Vagina (tissue), 2 donors: Measurements from ENCODE around the gene DCTN1. TPM values are rescaled to one million over a fixed set of nuclear protein-coding genes. Genes with fewer than 3 reads are reported as not detected.

Source experiments
- DNase-seq, 2 donors: peaks; one replicate each; pipeline ENCODE4 v3.0.0-alpha.2; 2017; ENCODE audit errors: extremely low spot score in 2 of 2
- H3K27ac ChIP-seq: fragments of 200-600 bp; sonication (generic); one replicate; pipeline ENCODE4 v1.5.1; 2019
- H3K27me3 ChIP-seq: fragments of 200-600 bp; sonication (generic); one replicate; pipeline ENCODE4 v1.5.1; 2019
- H3K36me3 ChIP-seq, 2 donors: fragments of 200-600 bp; sonication (generic); one replicate each; pipeline ENCODE4 v1.5.1; 2017 to 2019
- H3K4me1 ChIP-seq: fragments of 200-600 bp; sonication (generic); one replicate; pipeline ENCODE4 v1.5.1; 2019
- H3K4me3 ChIP-seq, 2 donors: fragments of 200-600 bp; sonication (generic); 1 replicate in 1 of 2; 2 replicates in 1 of 2; pipeline ENCODE4 v1.5.1; 2016 to 2019
- H3K9me3 ChIP-seq: fragments of 200-600 bp; sonication (generic); one replicate; pipeline ENCODE4 v1.5.1; 2019
- POLR2A ChIP-seq, 2 donors: fragments of 450-650 bp; IDR thresholded peaks; one replicate each; pipeline ENCODE4 v1.6.1; 2017; ENCODE audit warnings: antibody characterized with exemption in 2 of 2, mild to moderate bottlenecking in 2 of 2, moderate library complexity in 2 of 2
- POLR2AphosphoS5 ChIP-seq, 2 donors: sonication (generic); formaldehyde crosslinking; IDR thresholded peaks; one replicate each; pipeline ENCODE4 v1.9.0; 2017; ENCODE audit warnings: antibody characterized with exemption in 2 of 2, mild to moderate bottlenecking in 2 of 2, low read depth in 1 of 2; ENCODE audit not compliant: insufficient read depth in 1 of 2
- intact Hi-C: fragments of 100-400 bp; cut with DNase I; formaldehyde crosslinking; loops from one replicate; pipeline ENCODE4 v1.15.1; 2023
- total RNA-seq: library from RNA; depleted of rRNA; stranded (reverse); fragments of >200 nt; gene quantifications from one replicate; pipeline ENCODE4 v1.2.3, GENCODE V29; 2016
- TF ChIP-seq, protein P1 (sequence below), 3 experiments: fragments of 450-650 bp in 2 of 3; fragments of 200-600 bp in 1 of 3; sonication (generic) in 1 of 3; IDR thresholded peaks; one replicate each; pipeline ENCODE4 v1.5.1; 2017 to 2019; ENCODE audit warnings: antibody characterized with exemption in 3 of 3, mild to moderate bottlenecking in 2 of 3, moderate library complexity in 2 of 3

DCTN1 gene
- total RNA-seq, 1 donor from 2014 or later, result 95.0 TPM

DNA sequence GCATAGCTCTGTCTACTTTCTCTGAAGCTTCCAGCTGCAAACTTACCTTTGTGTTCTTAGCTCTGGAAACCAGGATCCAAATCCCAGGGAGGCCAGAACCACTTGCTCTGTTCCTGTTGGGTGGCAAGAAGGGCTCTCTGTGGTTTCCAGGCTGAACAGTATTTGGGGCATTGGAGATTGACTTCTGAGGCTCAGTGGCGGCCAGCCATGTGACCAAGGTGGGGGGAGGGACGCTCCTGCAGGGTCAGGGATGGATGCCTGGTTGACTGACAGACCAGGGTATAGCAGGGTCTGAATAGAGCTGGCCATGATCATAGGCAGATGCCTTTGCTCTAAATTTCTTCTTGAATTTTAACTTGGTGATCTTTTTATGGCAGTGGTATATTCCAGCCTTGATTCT, 52.0 kb downstream of the DCTN1 start:
- H3K9me3 ChIP-seq, result no peaks in the 10 kb centered on the region
- TF ChIP-seq POLR2A (IDR thresholded peaks at IDR 0.05) (no peak), POLR2AphosphoS5 (IDR thresholded peaks at IDR 0.05; ENCODE audit: insufficient read depth in 1 of 2, low read depth in 1 of 2) (no peak)
- TF ChIP-seq, protein P1, sequence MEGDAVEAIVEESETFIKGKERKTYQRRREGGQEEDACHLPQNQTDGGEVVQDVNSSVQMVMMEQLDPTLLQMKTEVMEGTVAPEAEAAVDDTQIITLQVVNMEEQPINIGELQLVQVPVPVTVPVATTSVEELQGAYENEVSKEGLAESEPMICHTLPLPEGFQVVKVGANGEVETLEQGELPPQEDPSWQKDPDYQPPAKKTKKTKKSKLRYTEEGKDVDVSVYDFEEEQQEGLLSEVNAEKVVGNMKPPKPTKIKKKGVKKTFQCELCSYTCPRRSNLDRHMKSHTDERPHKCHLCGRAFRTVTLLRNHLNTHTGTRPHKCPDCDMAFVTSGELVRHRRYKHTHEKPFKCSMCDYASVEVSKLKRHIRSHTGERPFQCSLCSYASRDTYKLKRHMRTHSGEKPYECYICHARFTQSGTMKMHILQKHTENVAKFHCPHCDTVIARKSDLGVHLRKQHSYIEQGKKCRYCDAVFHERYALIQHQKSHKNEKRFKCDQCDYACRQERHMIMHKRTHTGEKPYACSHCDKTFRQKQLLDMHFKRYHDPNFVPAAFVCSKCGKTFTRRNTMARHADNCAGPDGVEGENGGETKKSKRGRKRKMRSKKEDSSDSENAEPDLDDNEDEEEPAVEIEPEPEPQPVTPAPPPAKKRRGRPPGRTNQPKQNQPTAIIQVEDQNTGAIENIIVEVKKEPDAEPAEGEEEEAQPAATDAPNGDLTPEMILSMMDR (IDR thresholded peaks at IDR 0.05), result no peak
- DNase-seq, result no peak
- intact Hi-C loops, result no loop called here
- H3K27ac ChIP-seq, result no peak overlapping the region
- H3K27me3 ChIP-seq, result no peaks in the 10 kb centered on the region
- no peaks in the 10 kb centered on the region for H3K4me1 ChIP-seq
- H3K4me3 ChIP-seq, result no peak overlapping the region
- H3K36me3 ChIP-seq, result no peaks in the 10 kb centered on the region

DNA sequence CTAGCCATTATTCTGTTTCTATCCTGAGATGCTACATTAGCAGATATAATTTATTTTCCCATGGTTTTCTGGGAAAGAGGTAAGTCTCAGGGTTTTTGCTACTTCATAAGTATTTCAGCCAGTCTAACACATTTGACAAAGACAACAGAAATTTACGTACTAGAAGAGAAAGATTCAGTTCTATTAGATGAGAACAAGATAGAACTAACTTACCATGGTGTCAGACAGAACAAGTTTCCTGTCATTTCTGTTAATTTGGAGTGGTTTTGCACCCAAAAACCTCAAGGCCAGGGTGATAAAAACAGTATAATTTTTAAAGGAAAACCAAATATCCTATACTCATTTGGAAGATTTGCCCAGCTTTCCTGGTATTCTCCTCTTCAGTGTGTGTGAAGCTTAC, 52.5 kb downstream of the DCTN1 start:
- no peaks in the 10 kb centered on the region for H3K36me3 ChIP-seq
- TF ChIP-seq POLR2AphosphoS5 (IDR thresholded peaks at IDR 0.05; ENCODE audit: insufficient read depth in 1 of 2, low read depth in 1 of 2) (no peak), POLR2A (IDR thresholded peaks at IDR 0.05) (no peak)
- TF ChIP-seq, protein P1 (IDR thresholded peaks at IDR 0.05), result no peak
- intact Hi-C loops, result no loop called here

DNA sequence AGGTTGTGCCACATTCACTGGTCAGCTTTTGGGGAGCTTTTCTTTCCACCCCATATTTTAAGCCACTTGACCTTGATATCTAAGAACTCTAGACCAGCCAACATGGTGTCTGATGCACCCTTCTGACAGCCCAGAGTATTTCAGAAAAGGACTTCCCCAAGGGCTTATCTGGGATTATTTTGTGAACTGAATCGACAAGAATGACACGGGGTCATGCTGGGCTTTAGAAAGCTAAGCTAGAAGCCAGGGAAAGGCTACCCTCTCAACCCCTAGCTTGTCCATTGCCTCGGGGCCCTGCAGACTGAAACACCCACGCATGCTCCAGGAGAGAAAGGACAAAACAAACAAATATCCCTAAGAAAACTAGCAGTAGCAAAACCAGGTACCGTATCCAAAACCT, 52.9 kb downstream of the DCTN1 start:
- no peaks in the 10 kb centered on the region for H3K4me1 ChIP-seq
- no peak for DNase-seq
- no peaks in the 10 kb centered on the region for H3K9me3 ChIP-seq
- no peak overlapping the region for H3K27ac ChIP-seq
- TF ChIP-seq POLR2A (IDR thresholded peaks at IDR 0.05), result no peak
- TF ChIP-seq, protein P1 (IDR thresholded peaks at IDR 0.05), result no peak
- no peak for TF ChIP-seq POLR2AphosphoS5 (IDR thresholded peaks at IDR 0.05; ENCODE audit: insufficient read depth in 1 of 2, low read depth in 1 of 2)
- intact Hi-C loops, result no loop called here
- no peak overlapping the region for H3K4me3 ChIP-seq
- no peaks in the 10 kb centered on the region for H3K27me3 ChIP-seq
- H3K36me3 ChIP-seq, result no peaks in the 10 kb centered on the region

More for the DNA sequence above, 52.5 kb downstream of the DCTN1 start:
- Histone ChIP-seq H3K27ac (no peak overlapping the region), H3K9me3 (no peaks in the 10 kb centered on the region), H3K27me3 (no peaks in the 10 kb centered on the region), H3K4me3 (no peak overlapping the region), H3K4me1 (no peaks in the 10 kb centered on the region)
- no peak for DNase-seq

DNA sequence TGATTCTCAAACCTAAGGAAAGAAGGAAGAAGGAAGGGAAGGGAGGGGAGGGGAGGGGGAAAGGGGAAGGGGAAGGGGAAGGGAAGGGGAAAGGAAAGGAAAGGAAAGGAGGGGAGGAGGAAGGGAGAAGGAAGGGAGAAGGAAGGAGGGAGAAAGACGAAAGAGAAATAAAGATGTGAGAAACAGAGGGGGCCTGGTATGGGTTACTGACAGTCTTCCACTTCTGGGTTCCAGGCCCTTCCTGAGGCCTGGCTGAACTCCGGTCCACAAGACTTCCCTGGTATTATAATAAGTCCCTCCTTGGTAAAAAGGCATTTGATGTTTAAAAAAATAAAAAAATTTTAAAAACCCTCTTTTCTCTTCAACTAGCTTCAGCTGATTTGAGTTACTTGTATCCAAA, 54.3 kb downstream of the DCTN1 start:
- Histone ChIP-seq H3K4me1 (no peaks in the 10 kb centered on the region), H3K4me3 (no peak overlapping the region), H3K27ac (no peak overlapping the region), H3K9me3 (no peaks in the 10 kb centered on the region), H3K27me3 (no peaks in the 10 kb centered on the region), H3K36me3 (no peaks in the 10 kb centered on the region)
- intact Hi-C loops, result no loop called here
- TF ChIP-seq POLR2AphosphoS5 (IDR thresholded peaks at IDR 0.05; ENCODE audit: insufficient read depth in 1 of 2, low read depth in 1 of 2), result no peak
- no peak for TF ChIP-seq POLR2A (IDR thresholded peaks at IDR 0.05)
- TF ChIP-seq, protein P1 (IDR thresholded peaks at IDR 0.05), result no peak
- DNase-seq, result no peak

DNA sequence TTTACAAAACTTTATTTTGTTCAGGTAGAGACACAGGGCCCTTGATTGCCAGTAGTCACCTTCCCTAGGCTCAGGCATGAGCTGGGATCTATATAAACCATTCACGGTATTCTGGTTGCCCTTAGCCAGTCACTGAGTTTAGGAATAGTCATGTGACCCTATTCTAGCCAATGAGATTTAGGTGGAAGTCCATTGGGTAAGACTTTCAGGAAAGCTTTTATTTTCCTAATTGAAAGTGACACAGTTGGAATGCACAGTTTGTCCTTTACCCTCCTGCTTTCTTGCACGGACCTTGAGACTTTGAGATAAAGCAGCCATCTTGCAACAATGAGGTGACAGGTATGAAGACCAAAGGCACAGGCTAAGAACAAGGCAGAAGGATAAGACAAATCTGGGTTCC, 58.4 kb downstream of the DCTN1 start:
- Histone ChIP-seq H3K36me3 (no peaks in the 10 kb centered on the region), H3K9me3 (no peaks in the 10 kb centered on the region), H3K27ac (no peak overlapping the region), H3K4me3 (no peak overlapping the region), H3K27me3 (no peaks in the 10 kb centered on the region), H3K4me1 (no peaks in the 10 kb centered on the region)
- TF ChIP-seq, protein P1 (IDR thresholded peaks at IDR 0.05), result no peak
- no peak for TF ChIP-seq POLR2AphosphoS5 (IDR thresholded peaks at IDR 0.05; ENCODE audit: insufficient read depth in 1 of 2, low read depth in 1 of 2)
- TF ChIP-seq POLR2A (IDR thresholded peaks at IDR 0.05), result no peak
- intact Hi-C loops, result no loop called here
- no peak for DNase-seq
